Activated CD8-positive, alpha-beta T cell treated with anti-CD3 and anti-CD28 coated beads, Interleukin-2, amount 10 ng/mL, durations not matched to agents 7 days and 5 days (primary cell): ENCODE results near the gene EMILIN2. TPM values are rescaled to one million over a fixed set of nuclear protein-coding genes. Genes with fewer than 3 reads are reported as not detected.

Source experiments
- ATAC-seq: fragments of 150-1000 bp; cut with Tn5 transposase; one replicate; pipeline ENCODE4 v1.10.0; 2021; ENCODE audit warnings: moderate library complexity
- CTCF ChIA-PET: fragments of 350-600 bp; sonication (Branson Sonifier 250); formaldehyde crosslinking; loops from one replicate; lab custom pipeline; 2021; ENCODE audit warnings: antibody characterized with exemption; lab: Charles Lee
- POLR2A ChIA-PET: fragments of 350-600 bp; sonication (Branson Sonifier 250); formaldehyde crosslinking; loops from one replicate; lab custom pipeline; 2021; ENCODE audit warnings: antibody characterized with exemption; lab: Charles Lee
- DNase-seq: peaks from one replicate; pipeline ENCODE4 v3.0.0-alpha.2; 2020
- H3K27ac Mint-ChIP-seq: one replicate; pipeline ENCODE4 v1.8.0; 2021; ENCODE audit warnings: mild to moderate bottlenecking, mixed read lengths
- H3K27me3 Mint-ChIP-seq: one replicate; pipeline ENCODE4 v1.8.0; 2021; ENCODE audit warnings: low read depth, mixed read lengths
- H3K36me3 Mint-ChIP-seq: one replicate; pipeline ENCODE4 v1.8.0; 2021; ENCODE audit warnings: low read depth, mixed read lengths
- H3K4me1 Mint-ChIP-seq: one replicate; pipeline ENCODE4 v1.8.0; 2021; ENCODE audit warnings: low read depth, mixed read lengths
- H3K4me3 Mint-ChIP-seq: one replicate; pipeline ENCODE4 v1.8.0; 2021; ENCODE audit warnings: mild to moderate bottlenecking, mixed read lengths
- H3K9me3 Mint-ChIP-seq: one replicate; pipeline ENCODE4 v1.8.0; 2022; ENCODE audit warnings: mixed read lengths; ENCODE audit not compliant: insufficient read depth
- total RNA-seq, 2 experiments: library from RNA; stranded (reverse); gene quantifications; one replicate each; pipeline ENCODE4 v1.2.3, GENCODE V29; 2021

Gene EMILIN2
- total RNA-seq, 2 experiments from 2014 or later, result 32.7 to 34.6 TPM

DNA sequence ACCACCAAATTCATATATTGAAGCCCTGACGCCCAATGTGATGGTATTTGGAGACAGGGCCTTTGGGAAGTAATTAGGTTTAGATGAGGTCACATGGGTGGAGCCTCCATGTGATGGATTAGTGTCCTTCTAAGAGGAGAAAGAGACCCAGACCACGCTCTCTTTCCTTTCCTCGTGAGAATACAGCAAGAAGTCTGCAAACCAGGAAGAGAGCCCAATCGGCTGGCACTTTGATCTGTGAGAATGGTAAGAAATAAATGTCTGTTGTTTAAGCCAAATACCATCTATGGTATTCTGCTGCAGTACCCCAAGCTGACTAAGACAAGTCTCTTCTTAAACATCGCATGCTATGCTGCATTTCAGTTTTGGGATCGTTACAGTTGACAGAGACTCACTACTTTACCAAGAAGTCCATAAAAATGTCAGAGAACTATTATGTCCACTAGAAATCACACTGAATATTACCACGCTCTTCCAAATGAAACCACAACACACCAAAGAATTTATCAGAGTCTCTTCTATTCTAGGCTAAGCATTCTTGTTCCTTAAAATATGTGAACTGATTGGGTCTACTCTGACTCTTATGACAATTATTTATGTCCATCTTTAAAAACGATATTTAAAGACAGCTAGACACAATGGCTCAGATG, 117.7 kb downstream of the EMILIN2 start:
- ATAC-seq (no peak), DNase-seq (peak; percentile 46)
- Mint-ChIP-seq H3K9me3 (no peaks in the 10 kb centered on the region), H3K36me3 (peaks cover 61% of the 10 kb centered on the region), H3K4me3 (peak overlapping the region; percentile 34), H3K4me1 (peaks cover 88% of the 10 kb centered on the region), H3K27ac (peak overlapping the region; percentile 75), H3K27me3 (no peaks in the 10 kb centered on the region)
- ChIA-PET CTCF (interaction anchor here (0.7 to 11.3 kb wide), 7 partner anchors 7 to 283 kb away, joined by 3 to 130 read pairs (median 4); partner anchors contain the start of gene MYL12A), POLR2A (interaction anchor here (1.0 to 8.8 kb wide), 4 partner anchors 6 to 283 kb away, joined by 3 to 98 read pairs (median 4); partner anchors contain the start of gene MYL12A)

Other genes starting within 250 kb of the EMILIN2 start
- gene SMCHD1, start 191.3 kb upstream of the EMILIN2 start, total RNA-seq, result 100 to 1,000 TPM; 137 to 142 TPM
- gene LPIN2, start 166.1 kb downstream of the EMILIN2 start, total RNA-seq, result 10 to 100 TPM; 77.5 TPM